ENCODE data around the gene BCAR3. TPM values are rescaled to one million over a fixed set of nuclear protein-coding genes. Genes with fewer than 3 reads are reported as not detected.

BCAR3 gene
- total RNA-seq, 1 donor from 2014 or later, result 74.8 TPM

DNA sequence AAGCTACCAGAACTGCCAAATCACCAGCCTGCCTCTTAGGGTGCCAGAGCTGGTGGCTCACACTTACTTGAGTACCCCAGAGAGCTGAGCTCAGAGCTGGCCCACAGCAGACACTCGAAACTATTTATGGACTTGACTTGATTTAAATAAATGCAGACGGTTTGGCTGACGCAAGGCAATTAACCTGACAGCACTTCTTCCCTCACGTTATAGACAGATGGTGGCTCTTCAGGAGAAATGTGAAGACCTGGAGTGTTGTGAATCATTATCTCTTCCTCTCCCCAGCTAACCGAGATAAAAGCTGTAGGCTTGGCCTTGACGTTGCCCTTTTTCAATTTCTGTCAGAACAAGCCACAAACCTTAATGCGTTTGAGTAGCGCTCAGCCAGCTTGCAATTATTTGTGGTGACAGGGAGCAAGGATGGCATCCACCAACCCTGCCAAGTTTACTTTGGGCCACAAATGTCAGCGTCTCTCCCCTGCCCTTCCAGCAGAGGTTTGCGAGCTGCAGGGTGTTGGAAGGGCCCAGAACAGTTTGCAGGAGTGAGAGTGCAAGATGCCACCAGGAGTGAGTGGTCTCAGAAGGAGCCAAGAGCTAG, 34.0 kb upstream of the BCAR3 start:
- DNase-seq (ENCODE audit: low read depth), result no peak
- no peak overlapping the region for H3K4me3 ChIP-seq (ENCODE audit: low read depth, low read length)
- TF ChIP-seq, protein P1, sequence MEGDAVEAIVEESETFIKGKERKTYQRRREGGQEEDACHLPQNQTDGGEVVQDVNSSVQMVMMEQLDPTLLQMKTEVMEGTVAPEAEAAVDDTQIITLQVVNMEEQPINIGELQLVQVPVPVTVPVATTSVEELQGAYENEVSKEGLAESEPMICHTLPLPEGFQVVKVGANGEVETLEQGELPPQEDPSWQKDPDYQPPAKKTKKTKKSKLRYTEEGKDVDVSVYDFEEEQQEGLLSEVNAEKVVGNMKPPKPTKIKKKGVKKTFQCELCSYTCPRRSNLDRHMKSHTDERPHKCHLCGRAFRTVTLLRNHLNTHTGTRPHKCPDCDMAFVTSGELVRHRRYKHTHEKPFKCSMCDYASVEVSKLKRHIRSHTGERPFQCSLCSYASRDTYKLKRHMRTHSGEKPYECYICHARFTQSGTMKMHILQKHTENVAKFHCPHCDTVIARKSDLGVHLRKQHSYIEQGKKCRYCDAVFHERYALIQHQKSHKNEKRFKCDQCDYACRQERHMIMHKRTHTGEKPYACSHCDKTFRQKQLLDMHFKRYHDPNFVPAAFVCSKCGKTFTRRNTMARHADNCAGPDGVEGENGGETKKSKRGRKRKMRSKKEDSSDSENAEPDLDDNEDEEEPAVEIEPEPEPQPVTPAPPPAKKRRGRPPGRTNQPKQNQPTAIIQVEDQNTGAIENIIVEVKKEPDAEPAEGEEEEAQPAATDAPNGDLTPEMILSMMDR (conservative IDR thresholded peaks at IDR 0.05; ENCODE audit: low read depth, low read length), result no peak

DNA sequence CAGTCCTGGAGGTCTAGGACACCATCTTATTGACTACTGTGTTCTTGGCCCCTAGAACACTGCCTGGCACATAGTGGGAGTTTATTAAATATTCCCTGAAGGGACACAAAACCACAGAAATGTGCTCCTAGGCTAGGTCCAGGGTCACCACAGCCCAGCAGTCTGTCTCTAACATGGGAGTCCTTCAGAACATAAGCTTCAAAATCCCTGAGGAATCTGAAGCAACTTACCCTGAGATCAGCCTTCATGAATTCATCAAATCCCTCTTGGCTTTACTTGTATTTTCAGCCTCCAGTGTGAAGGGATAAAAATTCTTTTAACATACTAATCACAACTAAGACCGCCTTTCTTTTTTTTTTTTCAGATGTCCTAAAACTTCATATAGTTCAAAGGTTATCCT, 32.7 kb upstream of the BCAR3 start:
- no peak overlapping the region for H3K4me3 ChIP-seq (ENCODE audit: low read depth, low read length)
- DNase-seq (ENCODE audit: low read depth), result no peak
- TF ChIP-seq, protein P1 (conservative IDR thresholded peaks at IDR 0.05; ENCODE audit: low read depth, low read length), result no peak

DNA sequence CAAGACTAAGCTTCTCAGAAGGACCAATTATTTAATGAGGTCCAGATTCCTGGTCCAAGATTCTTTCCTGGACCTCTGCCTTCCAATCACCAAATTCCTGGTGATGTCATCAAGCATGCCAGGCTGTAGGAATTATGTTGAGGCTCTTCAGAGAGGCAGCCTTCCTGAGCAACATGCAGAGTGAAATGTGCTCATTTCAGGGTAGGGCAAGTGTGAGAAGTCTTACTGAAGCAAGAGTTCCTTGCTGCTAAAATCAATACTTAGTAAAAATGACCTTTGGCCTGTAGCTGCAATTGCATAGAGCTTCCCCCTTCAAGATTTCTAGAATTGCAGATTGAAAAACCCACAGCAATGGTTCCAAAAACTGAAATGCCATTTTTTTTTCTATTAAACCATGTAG, 31.7 kb upstream of the BCAR3 start:
- TF ChIP-seq, protein P1 (conservative IDR thresholded peaks at IDR 0.05; ENCODE audit: low read depth, low read length), result no peak

DNA sequence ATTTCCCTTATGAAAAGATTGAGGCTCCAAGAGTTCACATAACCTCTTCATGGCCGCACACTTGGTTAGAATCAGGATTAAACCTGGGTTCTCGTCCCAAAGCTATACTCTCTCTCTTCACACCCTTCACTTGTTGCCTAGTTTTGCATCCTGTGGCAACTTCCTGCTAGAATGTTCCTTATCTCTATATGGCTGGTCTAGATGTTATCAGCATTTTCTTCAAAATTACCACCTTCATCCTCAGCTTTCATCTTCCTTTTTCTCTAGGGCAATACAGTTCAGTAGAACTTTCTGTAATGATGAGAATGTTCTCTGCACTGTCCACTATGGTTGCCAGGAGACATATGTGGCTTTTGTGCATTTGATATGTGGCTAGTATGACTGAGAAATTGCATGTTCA, 31.1 kb upstream of the BCAR3 start:
- TF ChIP-seq, protein P1 (conservative IDR thresholded peaks at IDR 0.05; ENCODE audit: low read depth, low read length), result no peak
- no peak for DNase-seq (ENCODE audit: low read depth)
- no peak overlapping the region for H3K4me3 ChIP-seq (ENCODE audit: low read depth, low read length)

More for the DNA sequence above, 31.7 kb upstream of the BCAR3 start:
- H3K4me3 ChIP-seq (ENCODE audit: low read depth, low read length), result no peak overlapping the region
- no peak for DNase-seq (ENCODE audit: low read depth)

DNA sequence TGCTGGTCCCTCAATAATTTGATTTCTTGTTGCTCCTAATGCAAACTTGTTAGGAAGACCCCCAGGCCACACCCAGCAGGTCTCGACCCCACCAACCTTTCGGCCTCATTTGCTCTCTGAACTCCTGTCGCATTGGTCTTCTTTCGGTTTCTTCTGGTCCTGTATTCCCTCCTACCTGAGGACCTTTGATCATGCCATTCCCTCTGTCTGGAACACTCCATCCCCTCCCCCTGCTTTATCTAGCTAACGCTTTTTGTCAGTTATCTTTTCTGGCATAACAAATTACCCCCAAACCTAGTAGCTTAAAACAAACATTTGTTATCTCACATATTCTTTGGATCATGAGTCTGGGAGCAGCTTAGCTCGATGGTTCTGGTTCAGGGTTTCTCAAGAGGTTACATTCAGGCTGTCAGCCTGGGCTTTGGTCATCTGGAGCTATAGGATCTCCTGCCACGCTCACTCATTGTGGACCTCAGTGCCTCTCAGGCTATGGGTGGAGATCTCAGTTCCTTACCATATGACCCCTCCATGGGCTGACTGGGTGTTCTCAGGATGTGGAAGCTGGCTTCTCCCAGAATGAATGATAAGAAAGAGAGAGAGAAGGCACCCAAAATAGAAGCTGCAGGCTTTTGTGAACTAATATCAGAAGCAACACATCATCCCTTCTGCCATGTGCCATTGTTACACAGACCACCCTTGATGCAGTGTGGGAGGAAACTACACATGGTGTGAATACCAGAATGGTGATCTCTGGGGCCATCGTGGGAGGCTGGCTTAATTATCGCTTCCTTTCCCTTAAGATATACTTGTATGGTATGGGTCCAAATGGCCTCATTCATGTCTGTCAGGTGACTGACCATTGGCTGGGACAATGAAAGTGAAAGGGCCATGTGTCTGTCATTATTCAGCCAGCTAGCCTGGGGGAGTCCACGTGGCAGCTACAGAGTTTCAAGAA, 29.1 kb upstream of the BCAR3 start:
- TF ChIP-seq, protein P1 (conservative IDR thresholded peaks at IDR 0.05; ENCODE audit: low read depth, low read length), result no peak
- no peak overlapping the region for H3K4me3 ChIP-seq (ENCODE audit: low read depth, low read length)
- no peak for DNase-seq (ENCODE audit: low read depth)

DNA sequence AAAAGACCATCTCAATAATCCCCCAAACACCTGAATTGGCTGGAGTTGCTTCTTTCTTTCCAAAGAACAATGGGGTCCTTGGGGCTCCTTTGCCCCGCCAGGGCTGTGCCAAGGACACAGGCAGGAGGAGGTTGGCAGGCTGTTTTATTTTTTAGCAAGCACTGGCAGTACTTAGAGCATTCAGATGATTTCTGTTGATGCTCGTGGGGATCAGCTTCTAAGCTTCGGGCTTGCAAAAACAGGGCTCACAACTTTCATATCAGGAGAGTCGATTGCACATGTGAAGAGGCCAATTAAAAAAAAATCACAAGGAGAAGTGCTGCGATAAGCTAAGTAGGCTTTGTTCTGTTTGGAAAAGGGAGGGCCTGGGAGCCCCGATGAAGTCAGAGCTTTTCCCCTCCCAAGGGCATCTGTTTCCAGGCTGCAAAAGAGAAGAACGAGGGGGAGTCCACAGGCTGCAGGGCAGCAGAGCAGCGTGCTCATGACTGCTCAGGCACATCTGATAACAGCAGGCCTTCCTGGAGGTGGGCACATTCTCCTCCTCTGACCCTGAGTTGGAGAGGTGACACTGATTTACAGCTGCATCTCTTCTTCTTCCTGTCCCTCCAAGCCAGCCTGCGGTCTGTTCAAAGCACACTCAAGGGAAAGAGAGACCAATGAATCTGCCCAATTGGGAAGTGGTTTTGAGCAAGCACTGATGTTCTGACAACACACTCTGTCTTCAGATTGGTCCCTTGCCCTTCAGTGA, 27.3 kb upstream of the BCAR3 start:
- no peak for DNase-seq (ENCODE audit: low read depth)
- TF ChIP-seq, protein P1 (conservative IDR thresholded peaks at IDR 0.05; ENCODE audit: low read depth, low read length), result no peak
- H3K4me3 ChIP-seq (ENCODE audit: low read depth, low read length), result no peak overlapping the region
